ENCODE results near the gene KRT85. TPM values are rescaled to one million over a fixed set of nuclear protein-coding genes. Genes with fewer than 3 reads are reported as not detected.

Gene KRT85
- polyA plus RNA-seq, 1 donor (not counting 4 experiments of a cell fraction or from before 2014, with no cell fraction given), result not detected

DNA sequence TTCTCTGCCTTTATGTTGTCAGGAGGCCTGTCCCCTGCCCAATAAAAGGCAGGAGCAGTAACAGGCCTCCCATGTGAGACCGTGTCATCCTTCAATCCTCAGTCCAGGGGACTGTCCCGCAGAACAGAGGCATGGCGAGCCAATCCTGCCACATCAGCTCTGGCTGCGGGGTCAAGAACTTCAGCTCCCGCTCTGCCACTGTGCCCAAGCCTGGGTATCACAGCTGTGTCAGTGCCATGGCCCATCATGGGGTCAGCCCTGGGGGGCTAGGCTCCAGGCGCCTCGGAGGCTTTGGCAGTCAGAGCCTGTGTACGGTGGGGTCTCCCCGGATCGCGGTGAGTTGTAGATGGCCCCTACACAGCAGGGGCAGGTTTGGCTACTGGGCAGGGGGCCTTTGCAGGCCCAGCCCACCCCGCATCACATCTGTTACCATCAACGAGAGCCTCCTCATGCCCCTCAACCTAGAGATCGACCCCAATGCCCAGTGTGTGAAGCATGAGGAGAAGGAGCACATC lies 26.2 kb downstream of the KRT85 start:
- H3K4me1 ChIP-seq (ENCODE audit: control insufficient read depth, extremely low read depth, insufficient read depth, low read length), result peaks cover 21% of the 10 kb centered on the region
- DNase-seq (ENCODE audit: low read depth, low spot score) (no peak), FAIRE-seq (no peak)
- H3K9me1 ChIP-seq (ENCODE audit: control insufficient read depth, extremely low read depth, insufficient read depth, low read length), result no peaks in the 10 kb centered on the region
- no peak overlapping the region for H3K4me2 ChIP-seq (ENCODE audit: control insufficient read depth, extremely low read depth, insufficient read depth, low read depth, low read length)
- no peaks in the 10 kb centered on the region for H3K36me3 ChIP-seq (ENCODE audit: control insufficient read depth in 2 of 2, extremely low read depth in 1 of 2, insufficient read depth in 2 of 2, low read length in 2 of 2)
- no peak overlapping the region for H2AFZ ChIP-seq (ENCODE audit: control insufficient read depth, low read length)
- no peak overlapping the region for H3K9ac ChIP-seq (ENCODE audit: control insufficient read depth, extremely low read depth, insufficient read depth, low read length)
- TF ChIP-seq EZH2 (IDR thresholded peaks at IDR 0.05; ENCODE audit: low read length), result no peak
- TF ChIP-seq, protein P1, sequence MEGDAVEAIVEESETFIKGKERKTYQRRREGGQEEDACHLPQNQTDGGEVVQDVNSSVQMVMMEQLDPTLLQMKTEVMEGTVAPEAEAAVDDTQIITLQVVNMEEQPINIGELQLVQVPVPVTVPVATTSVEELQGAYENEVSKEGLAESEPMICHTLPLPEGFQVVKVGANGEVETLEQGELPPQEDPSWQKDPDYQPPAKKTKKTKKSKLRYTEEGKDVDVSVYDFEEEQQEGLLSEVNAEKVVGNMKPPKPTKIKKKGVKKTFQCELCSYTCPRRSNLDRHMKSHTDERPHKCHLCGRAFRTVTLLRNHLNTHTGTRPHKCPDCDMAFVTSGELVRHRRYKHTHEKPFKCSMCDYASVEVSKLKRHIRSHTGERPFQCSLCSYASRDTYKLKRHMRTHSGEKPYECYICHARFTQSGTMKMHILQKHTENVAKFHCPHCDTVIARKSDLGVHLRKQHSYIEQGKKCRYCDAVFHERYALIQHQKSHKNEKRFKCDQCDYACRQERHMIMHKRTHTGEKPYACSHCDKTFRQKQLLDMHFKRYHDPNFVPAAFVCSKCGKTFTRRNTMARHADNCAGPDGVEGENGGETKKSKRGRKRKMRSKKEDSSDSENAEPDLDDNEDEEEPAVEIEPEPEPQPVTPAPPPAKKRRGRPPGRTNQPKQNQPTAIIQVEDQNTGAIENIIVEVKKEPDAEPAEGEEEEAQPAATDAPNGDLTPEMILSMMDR (optimal IDR thresholded peaks at IDR 0.05 in 1 of 3, IDR thresholded peaks at IDR 0.05 in 1 of 3, conservative IDR thresholded peaks at IDR 0.05 in 1 of 3; ENCODE audit: extremely low read depth in 1 of 3, insufficient read depth in 2 of 3, low read length in 3 of 3), result no peak
- no peaks in the 10 kb centered on the region for H3K79me2 ChIP-seq (ENCODE audit: control insufficient read depth, insufficient read depth, low read length)
- H3K27ac ChIP-seq (ENCODE audit: control insufficient read depth, insufficient read depth, low read length), result no peak overlapping the region
- dilution Hi-C loops (cut with MboI; ENCODE audit: extremely low pct_ligation_motif_present, low sequenced_read_pairs), result no loop called here
- H3K27me3 ChIP-seq (ENCODE audit: control insufficient read depth, extremely low read depth, insufficient read depth, low read length), result peaks cover 3% of the 10 kb centered on the region
- H3K9me3 ChIP-seq (ENCODE audit: control insufficient read depth, low read depth, low read length), result no peaks in the 10 kb centered on the region
- no peaks in the 10 kb centered on the region for H4K20me1 ChIP-seq (ENCODE audit: control insufficient read depth, extremely low read depth, insufficient read depth, low read length)
- no peak overlapping the region for H3K4me3 ChIP-seq (ENCODE audit: control insufficient read depth in 2 of 3, extremely low read depth in 1 of 3, insufficient read depth in 2 of 3, low read depth in 1 of 3, low read length in 3 of 3)

DNA sequence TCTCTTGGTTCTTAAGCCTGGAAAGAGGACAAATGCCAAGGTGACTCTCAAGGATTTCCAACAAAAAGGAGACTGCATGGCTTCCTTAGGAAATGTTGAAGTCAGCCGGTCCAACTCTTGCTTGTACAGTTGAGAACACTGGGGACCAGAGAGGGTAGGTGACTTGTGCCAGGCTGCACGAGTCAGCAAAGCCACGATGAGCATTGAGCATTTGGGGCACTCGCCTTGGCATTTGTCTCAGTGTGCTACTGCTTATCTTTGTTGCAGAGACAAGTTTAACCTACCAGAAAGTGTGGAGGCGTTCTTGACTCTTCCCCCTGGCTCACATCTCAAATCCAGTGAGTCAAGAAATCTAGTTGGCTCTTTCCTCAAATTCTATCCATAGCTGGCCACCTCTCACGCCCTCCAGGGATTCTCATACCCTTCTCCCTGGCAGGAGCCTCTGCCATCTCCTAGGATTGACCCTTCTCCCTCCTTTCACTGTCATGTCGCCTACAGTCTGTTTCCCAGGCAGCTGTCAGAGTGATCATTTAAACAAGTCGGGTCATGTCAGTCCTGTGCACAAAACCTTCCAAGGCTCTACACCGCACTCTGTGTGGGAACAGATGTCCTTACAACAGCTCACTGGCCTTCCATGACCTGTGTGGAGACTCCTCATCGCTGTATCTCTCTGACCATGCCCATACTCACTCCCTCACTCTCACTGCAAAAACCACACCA lies 28.9 kb downstream of the KRT85 start:
- Histone ChIP-seq H3K9me1 (ENCODE audit: control insufficient read depth, extremely low read depth, insufficient read depth, low read length) (no peaks in the 10 kb centered on the region), H3K9me3 (ENCODE audit: control insufficient read depth, low read depth, low read length) (no peaks in the 10 kb centered on the region), H3K9ac (ENCODE audit: control insufficient read depth, extremely low read depth, insufficient read depth, low read length) (no peak overlapping the region), H3K4me3 (ENCODE audit: control insufficient read depth in 2 of 3, extremely low read depth in 1 of 3, insufficient read depth in 2 of 3, low read depth in 1 of 3, low read length in 3 of 3) (no peak overlapping the region), H3K36me3 (ENCODE audit: control insufficient read depth in 2 of 2, extremely low read depth in 1 of 2, insufficient read depth in 2 of 2, low read length in 2 of 2) (no peaks in the 10 kb centered on the region), H3K4me1 (ENCODE audit: control insufficient read depth, extremely low read depth, insufficient read depth, low read length) (peaks cover 12% of the 10 kb centered on the region), H4K20me1 (ENCODE audit: control insufficient read depth, extremely low read depth, insufficient read depth, low read length) (no peaks in the 10 kb centered on the region), H3K4me2 (ENCODE audit: control insufficient read depth, extremely low read depth, insufficient read depth, low read depth, low read length) (peak overlapping the region; percentile 40), H3K27me3 (ENCODE audit: control insufficient read depth, extremely low read depth, insufficient read depth, low read length) (peaks cover 3% of the 10 kb centered on the region), H3K27ac (ENCODE audit: control insufficient read depth, insufficient read depth, low read length) (no peak overlapping the region), H2AFZ (ENCODE audit: control insufficient read depth, low read length) (peak overlapping the region; percentile 42), H3K79me2 (ENCODE audit: control insufficient read depth, insufficient read depth, low read length) (no peaks in the 10 kb centered on the region)
- FAIRE-seq, result peak; percentile 87
- dilution Hi-C loops (cut with MboI; ENCODE audit: extremely low pct_ligation_motif_present, low sequenced_read_pairs), result no loop called here
- no peak for TF ChIP-seq EZH2 (IDR thresholded peaks at IDR 0.05; ENCODE audit: low read length)
- TF ChIP-seq, protein P1 (optimal IDR thresholded peaks at IDR 0.05 in 1 of 3, IDR thresholded peaks at IDR 0.05 in 1 of 3, conservative IDR thresholded peaks at IDR 0.05 in 1 of 3; ENCODE audit: extremely low read depth in 1 of 3, insufficient read depth in 2 of 3, low read length in 3 of 3), result peak in 1 of 3 experiments; percentile 10
- DNase-seq (ENCODE audit: low read depth, low spot score), result peak; percentile 15

Data from keratinocyte (primary cell).